ENCODE results near the gene ENPP4. TPM values are rescaled to one million over a fixed set of nuclear protein-coding genes. Genes with fewer than 3 reads are reported as not detected.

ENPP4 gene
- total and polyA plus RNA-seq, 2 of the 4 experiments (the other 2 are of a cell fraction), result under 0.01 to 0.03 TPM

DNA sequence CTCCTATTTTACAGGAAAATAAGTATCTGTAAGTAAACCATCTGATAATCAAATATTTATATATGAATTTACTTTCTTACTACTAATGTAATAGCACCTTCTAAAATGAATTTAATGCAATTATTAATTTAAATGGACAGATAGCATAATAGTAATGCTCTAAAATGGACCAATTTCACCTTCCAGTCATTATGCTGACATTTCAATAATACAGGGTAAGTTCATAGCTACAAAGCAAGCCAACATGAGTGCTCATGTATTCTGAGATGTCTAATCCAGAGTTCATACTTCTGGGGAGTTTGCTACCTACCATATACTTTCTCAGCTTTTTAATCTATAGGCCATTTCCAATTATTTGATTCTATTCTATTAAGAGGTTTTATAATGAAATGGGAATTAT lies 29.4 kb downstream of the ENPP4 start:
- Histone ChIP-seq H3K4me3 (ENCODE audit: insufficient read depth, low read depth, low read length) (no peak overlapping the region), H2AK9ac (replicated peaks; ENCODE audit: low read depth, low read length, poor library complexity) (no peak overlapping the region), H3K4me2 (ENCODE audit: low read depth, low read length) (no peak overlapping the region), H3K27me3 (ENCODE audit: control insufficient read depth, insufficient read depth, low read length) (no peaks in the 10 kb centered on the region), H2BK120ac (ENCODE audit: low read depth, low read length) (no peak overlapping the region), H3K14ac (replicated peaks; ENCODE audit: low read depth, low read length) (no peak overlapping the region), H3K36me3 (ENCODE audit: control insufficient read depth, insufficient read depth, low read length) (no peaks in the 10 kb centered on the region), H4K20me1 (ENCODE audit: insufficient read depth, low read length) (no peaks in the 10 kb centered on the region), H3K79me1 (ENCODE audit: low read depth in 1 of 2, low read length in 2 of 2) (no peaks in the 10 kb centered on the region), H3K9me3 (ENCODE audit: control insufficient read depth, insufficient read depth, low read length) (no peaks in the 10 kb centered on the region), H3K4me1 (ENCODE audit: control insufficient read depth, insufficient read depth, low read length) (no peaks in the 10 kb centered on the region), H2BK20ac (ENCODE audit: low read depth, low read length) (no peak overlapping the region), H2BK15ac (ENCODE audit: low read depth, low read length) (no peak overlapping the region), H3K9ac (ENCODE audit: low read depth, low read length) (no peak overlapping the region), H3K4ac (ENCODE audit: low read depth, low read length) (no peak overlapping the region), H2BK5ac (ENCODE audit: low read depth, low read length, poor library complexity, severe bottlenecking) (no peak overlapping the region), H3K18ac (ENCODE audit: low read depth, low read length) (no peak overlapping the region), H4K5ac (ENCODE audit: low read depth, low read length) (no peak overlapping the region), H3K56ac (ENCODE audit: extremely low read depth, insufficient read depth, low read length) (no peak overlapping the region), H3K23ac (ENCODE audit: low read depth, low read length) (no peak overlapping the region), H2AK5ac (ENCODE audit: low read depth, low read length) (no peak overlapping the region), H4K91ac (ENCODE audit: insufficient read depth, low read depth, low read length) (no peak overlapping the region), H2AFZ (replicated peaks; ENCODE audit: low read length, poor library complexity) (no peak overlapping the region), H3K9me1 (ENCODE audit: insufficient read depth, low read length) (no peaks in the 10 kb centered on the region), H4K8ac (ENCODE audit: low read depth in 2 of 2, low read length in 2 of 2) (no peak overlapping the region), H3K27ac (ENCODE audit: insufficient read depth, low read length) (no peak overlapping the region)
- no TSS peak for BruUV-seq (replicated peaks)
- in situ Hi-C loops (cut with MboI; ENCODE audit: low sequenced_read_pairs), result no loop called here
- ChIA-PET CTCF (no interaction called here), POLR2A (ENCODE audit: unreplicated experiment) (no interaction called here)
- ATAC-seq (ENCODE audit: low read depth), result no peak
- TF ChIP-seq POLR2A (IDR thresholded peaks at IDR 0.05; ENCODE audit: low read depth, low read length) (no peak), RAD21 (IDR thresholded peaks at IDR 0.05; ENCODE audit: low read length) (no peak), MXI1 (IDR thresholded peaks at IDR 0.05; ENCODE audit: borderline replicate concordance, low read depth, low read length) (no peak), CEBPB (IDR thresholded peaks at IDR 0.05; ENCODE audit: low read depth, low read length) (no peak)
- TF ChIP-seq, protein P1, sequence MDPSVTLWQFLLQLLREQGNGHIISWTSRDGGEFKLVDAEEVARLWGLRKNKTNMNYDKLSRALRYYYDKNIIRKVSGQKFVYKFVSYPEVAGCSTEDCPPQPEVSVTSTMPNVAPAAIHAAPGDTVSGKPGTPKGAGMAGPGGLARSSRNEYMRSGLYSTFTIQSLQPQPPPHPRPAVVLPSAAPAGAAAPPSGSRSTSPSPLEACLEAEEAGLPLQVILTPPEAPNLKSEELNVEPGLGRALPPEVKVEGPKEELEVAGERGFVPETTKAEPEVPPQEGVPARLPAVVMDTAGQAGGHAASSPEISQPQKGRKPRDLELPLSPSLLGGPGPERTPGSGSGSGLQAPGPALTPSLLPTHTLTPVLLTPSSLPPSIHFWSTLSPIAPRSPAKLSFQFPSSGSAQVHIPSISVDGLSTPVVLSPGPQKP (IDR thresholded peaks at IDR 0.05; ENCODE audit: borderline replicate concordance, low read depth, low read length), result no peak
- TF ChIP-seq, protein P2, sequence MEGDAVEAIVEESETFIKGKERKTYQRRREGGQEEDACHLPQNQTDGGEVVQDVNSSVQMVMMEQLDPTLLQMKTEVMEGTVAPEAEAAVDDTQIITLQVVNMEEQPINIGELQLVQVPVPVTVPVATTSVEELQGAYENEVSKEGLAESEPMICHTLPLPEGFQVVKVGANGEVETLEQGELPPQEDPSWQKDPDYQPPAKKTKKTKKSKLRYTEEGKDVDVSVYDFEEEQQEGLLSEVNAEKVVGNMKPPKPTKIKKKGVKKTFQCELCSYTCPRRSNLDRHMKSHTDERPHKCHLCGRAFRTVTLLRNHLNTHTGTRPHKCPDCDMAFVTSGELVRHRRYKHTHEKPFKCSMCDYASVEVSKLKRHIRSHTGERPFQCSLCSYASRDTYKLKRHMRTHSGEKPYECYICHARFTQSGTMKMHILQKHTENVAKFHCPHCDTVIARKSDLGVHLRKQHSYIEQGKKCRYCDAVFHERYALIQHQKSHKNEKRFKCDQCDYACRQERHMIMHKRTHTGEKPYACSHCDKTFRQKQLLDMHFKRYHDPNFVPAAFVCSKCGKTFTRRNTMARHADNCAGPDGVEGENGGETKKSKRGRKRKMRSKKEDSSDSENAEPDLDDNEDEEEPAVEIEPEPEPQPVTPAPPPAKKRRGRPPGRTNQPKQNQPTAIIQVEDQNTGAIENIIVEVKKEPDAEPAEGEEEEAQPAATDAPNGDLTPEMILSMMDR (conservative IDR thresholded peaks at IDR 0.05; ENCODE audit: low read depth, low read length), result no peak
- no peak for DNase-seq
- dilution Hi-C loops (cut with HindIII; ENCODE audit: low sequenced_read_pairs, unreplicated experiment), result no loop called here
- intact Hi-C loops (cut with micrococcal nuclease), result no loop called here

Measured in IMR-90 (cell line).